Astrocyte of the spinal cord (primary cell): Measurements from ENCODE around the gene KCNT1.

Experiments
- DNase-seq: peaks from one replicate; pipeline ENCODE4 v3.0.0; 2011; ENCODE audit warnings: low read depth, low spot score
- H3K4me3 ChIP-seq: 2 replicates; pipeline ENCODE4 v1.5.1; 2011; ENCODE audit warnings: low read depth, mild to moderate bottlenecking, low read length, moderate library complexity
- CTCF ChIP-seq: IDR thresholded peaks from 2 replicates; pipeline ENCODE4 v1.5.1; 2012; ENCODE audit warnings: low read depth, mild to moderate bottlenecking, low read length, inconsistent platforms
- in situ Hi-C: cut with HindIII; loops from 2 replicates; pipeline ENCODE4 v1.10.0; 2017; ENCODE audit warnings: low sequenced_read_pairs

The KCNT1 gene

GRCh38 chr9:135822374-135822755 is 120.4 kb downstream of the KCNT1 start:
- no peak for DNase-seq
- TF ChIP-seq CTCF: no peak
- no peak overlapping the region for H3K4me3 ChIP-seq
- in situ Hi-C loops: no loop called here

DNA sequence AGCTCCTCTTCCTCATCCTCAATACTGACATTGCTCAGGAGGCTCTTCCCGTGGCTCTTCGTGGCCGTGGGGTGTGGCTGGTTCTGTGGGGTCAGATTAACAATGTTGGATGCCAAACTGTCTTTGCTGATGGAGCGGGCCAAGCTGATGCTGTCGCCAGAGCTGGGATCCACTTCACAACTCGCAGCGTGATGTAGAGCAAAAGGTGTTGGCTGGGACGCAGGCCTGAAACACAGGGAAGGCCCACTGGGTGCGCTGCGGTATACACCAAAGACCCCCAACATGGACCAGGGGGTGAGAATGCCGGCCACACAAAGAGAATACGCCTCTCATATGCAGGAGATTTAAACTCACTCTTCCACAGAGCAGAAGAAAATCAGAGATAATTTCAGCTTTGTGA is 121.1 kb downstream of the KCNT1 start:
- H3K4me3 ChIP-seq: no peak overlapping the region
- no peak for DNase-seq
- in situ Hi-C loops: no loop called here
- TF ChIP-seq CTCF: no peak

- in situ Hi-C loops: no loop called here
- DNase-seq: no peak
- TF ChIP-seq CTCF: no peak
- H3K4me3 ChIP-seq: no peak overlapping the region
Observed at GRCh38 chr9:135825435-135826187, 123.6 kb downstream of the KCNT1 start.

- no peak overlapping the region for H3K4me3 ChIP-seq
- DNase-seq: no peak
- in situ Hi-C loops: no loop called here
- no peak for TF ChIP-seq CTCF
Observed at GRCh38 chr9:135826188-135826545, 124.2 kb downstream of the KCNT1 start.

GRCh38 chr9:135827301-135827700 is 125.3 kb downstream of the KCNT1 start:
- in situ Hi-C loops: no loop called here
- no peak overlapping the region for H3K4me3 ChIP-seq
- TF ChIP-seq CTCF: no peak
- DNase-seq: no peak

- DNase-seq: no peak
- in situ Hi-C loops: no loop called here
- no peak overlapping the region for H3K4me3 ChIP-seq
- no peak for TF ChIP-seq CTCF
Observed at GRCh38 chr9:135827866-135828580, 126.0 kb downstream of the KCNT1 start.
